K562 (cell line): ENCODE data around the gene CFAP20DC. TPM values are rescaled to one million over a fixed set of nuclear protein-coding genes. Genes with fewer than 3 reads are reported as not detected.

Source experiments
- ATAC-seq: fragments of 200-7000 bp; cut with Tn5 transposase; 3 replicates; pipeline ENCODE4 v1.9.1; 2020; ENCODE audit warnings: moderate library complexity
- BruUV-seq: library from RNA; stranded (reverse); fragments of 400-500 nt; replicated peaks from 2 replicates; lab custom pipeline; 2021; lab: Mats Ljungman, UMichigan
- CTCF ChIA-PET: fragments of 300-600 bp; formaldehyde crosslinking; extraction: SDS; loops from one replicate; lab custom pipeline; 2021; ENCODE audit warnings: low intra/inter-chr PET ratio; lab: Yijun Ruan, JAX
- POLR2A ChIA-PET: fragments of 300-600, 350-650 bp; sonication (Branson Sonifier 250); formaldehyde crosslinking; extraction: SDS; loops from one replicate; lab custom pipeline; 2021; ENCODE audit warnings: antibody characterized with exemption, inconsistent platforms; lab: Yijun Ruan, JAX
- DNase-seq, 4 experiments: peaks; one replicate each; pipeline versions ENCODE4 v3.0.0 to v3.0.0-alpha.2; 2011 to 2018; ENCODE audit warnings: low spot score in 3 of 4, mixed read lengths in 3 of 4; ENCODE audit errors: extremely low read depth in 1 of 4
- FAIRE-seq: peaks from 2 replicates; lab custom pipeline; 2011; peaks lifted over from hg19 to GRCh38; lab: Jason Lieb, UNC
- H2AFZ ChIP-seq: 2 replicates; pipeline ENCODE4 v1.6.0; 2011; ENCODE audit warnings: low read depth, low read length, control low read depth, inconsistent platforms
- H3K27ac ChIP-seq: fragments of 200-600 bp; 3 replicates; pipeline ENCODE4 v1.8.0; 2011; ENCODE audit warnings: low read depth, mild to moderate bottlenecking, control low read depth, inconsistent platforms, low read length, moderate library complexity, mixed read lengths; ENCODE audit errors: extremely low read depth
- H3K27me3 ChIP-seq, 2 experiments: fragments of 300-600 bp in 1 of 2; 2 replicates in 1 of 2; 3 replicates in 1 of 2; pipeline versions ENCODE4 v1.6.0 to v1.8.0; 2011; ENCODE audit warnings: inconsistent platforms in 2 of 2, low read length in 2 of 2, mild to moderate bottlenecking in 1 of 2, mixed read lengths in 1 of 2, moderate library complexity in 1 of 2; ENCODE audit not compliant: control insufficient read depth in 2 of 2, insufficient read depth in 2 of 2
- H3K36me3 ChIP-seq: fragments of 300-600 bp; 3 replicates; pipeline ENCODE4 v1.8.0; 2011; ENCODE audit warnings: mild to moderate bottlenecking, low read length, inconsistent platforms; ENCODE audit not compliant: control insufficient read depth, insufficient read depth
- H3K4me1 ChIP-seq, 2 experiments: fragments of 200-600 bp in 1 of 2; replicated peaks in 1 of 2; 2 replicates in 1 of 2; 3 replicates in 1 of 2; pipeline versions ENCODE4 v1.5.1 to v1.8.0; 2011; ENCODE audit warnings: inconsistent platforms in 2 of 2, low read length in 2 of 2, mild to moderate bottlenecking in 1 of 2, mixed read lengths in 1 of 2, moderate library complexity in 1 of 2; ENCODE audit not compliant: control insufficient read depth in 2 of 2, insufficient read depth in 2 of 2
- H3K4me2 ChIP-seq: 2 replicates; pipeline ENCODE4 v1.6.1; 2011; ENCODE audit warnings: low read length, control low read depth, inconsistent platforms, mixed read lengths; ENCODE audit not compliant: insufficient read depth
- H3K4me3 ChIP-seq: fragments of 200-600 bp; sonication (generic), shearing (Covaris generic); 2 replicates; pipeline ENCODE4 v1.5.1; 2016; ENCODE audit warnings: control low read depth, inconsistent platforms
- H3K79me2 ChIP-seq: fragments of 200-600 bp; 3 replicates; pipeline ENCODE4 v1.8.0; 2011; ENCODE audit warnings: low read length, inconsistent platforms; ENCODE audit not compliant: control insufficient read depth, insufficient read depth
- H3K9ac ChIP-seq, 2 experiments: 2 replicates each; pipeline versions ENCODE4 v1.6.0 to v1.6.1; 2011; ENCODE audit warnings: low read depth in 2 of 2, low read length in 2 of 2, control low read depth in 1 of 2, inconsistent platforms in 1 of 2, mild to moderate bottlenecking in 1 of 2, mixed read lengths in 1 of 2; ENCODE audit not compliant: insufficient read depth in 1 of 2
- H3K9me1 ChIP-seq: one replicate; pipeline ENCODE4 v1.6.0; 2011; ENCODE audit warnings: inconsistent platforms, mild to moderate bottlenecking, low read length, moderate library complexity; ENCODE audit not compliant: control insufficient read depth, insufficient read depth
- H3K9me3 ChIP-seq: replicated peaks from 2 replicates; pipeline ENCODE4 v1.5.1; 2011; ENCODE audit warnings: low read depth, low read length, inconsistent platforms; ENCODE audit not compliant: control insufficient read depth, insufficient read depth
- H4K20me1 ChIP-seq: replicated peaks from 2 replicates; pipeline ENCODE4 v1.6.1; 2011; ENCODE audit warnings: low read length, inconsistent platforms, mixed read lengths; ENCODE audit not compliant: control insufficient read depth, insufficient read depth
- KLF1 ChIP-seq: fragments of 450-650 bp; IDR thresholded peaks from 2 replicates; pipeline ENCODE4 v1.6.1; 2016; ENCODE audit warnings: missing genetic modification characterization, missing compliant biosample characterization
- MTA2 ChIP-seq: fragments of 450-650 bp; IDR thresholded peaks from 2 replicates; pipeline ENCODE4 v1.6.1; 2016; ENCODE audit warnings: low read depth
- PTTG1 ChIP-seq: fragments of 450-650 bp; IDR thresholded peaks from 2 replicates; pipeline ENCODE4 v1.6.1; 2016; ENCODE audit warnings: low read depth, mild to moderate bottlenecking, missing genetic modification characterization, missing compliant biosample characterization
- RBM14 ChIP-seq: fragments of 200-400 bp; formaldehyde crosslinking; IDR thresholded peaks from 2 replicates; pipeline ENCODE4 v1.6.1; 2018; ENCODE audit warnings: low read depth, mild to moderate bottlenecking, low read length, moderate library complexity, borderline replicate concordance; ENCODE audit not compliant: insufficient read depth
- U2AF2 ChIP-seq: fragments of 200-400 bp; formaldehyde crosslinking; optimal IDR thresholded peaks from 2 replicates; pipeline ENCODE3; 2017; ENCODE audit warnings: low read depth, mild to moderate bottlenecking, low read length
- WGBS: fragments of 100-300 bp; shearing (Covaris generic); methylation state at CpG from one replicate; pipeline ENCODE4 v1.1.6; 2016; ENCODE audit warnings: low coverage, mixed read lengths; ENCODE audit not compliant: insufficient coverage; ENCODE audit errors: missing lambda C conversion rate; 5-methylcytosine and 5-hydroxymethylcytosine counted together
- in situ Hi-C: fragments of 300-500 bp; cut with MboI; formaldehyde crosslinking; loops from 4 replicates; pipeline ENCODE4 v1.15.0; 2018; ENCODE audit warnings: inconsistent platforms, mixed read lengths
- intact Hi-C: fragments of 100-400 bp; cut with micrococcal nuclease; formaldehyde crosslinking; loops from 2 replicates; pipeline ENCODE4 v1.14.2; 2022
- polyA plus RNA-seq, 8 experiments: library from polyadenylated mRNA; depleted of rRNA in 4 of 8; stranded (reverse) in 5 of 8; unstranded in 3 of 8; fragments of >200 nt; fragmentation: Nextera tagmentation in 2 of 8; fragmentation: Illumina TruSeq in 1 of 8; extraction: Ambion mirVana in 2 of 8; extraction: Trizol in 1 of 8; gene quantifications; 2 replicates each; pipeline versions ENCODE4 v1.2.1 to v1.2.3, GENCODE V29; 2011 to 2014; ENCODE audit warnings: inconsistent platforms in 1 of 8, missing spikeins in 1 of 8
- total RNA-seq, 7 experiments: library from RNA; depleted of rRNA in 6 of 7; stranded (reverse); fragments of >200 nt in 6 of 7; fragmentation: Illumina TruSeq in 2 of 7; extraction: Trizol in 2 of 7; gene quantifications; 2 replicates each; pipeline versions ENCODE4 v1.2.1 to v1.2.3, GENCODE V29; 2011 to 2021; ENCODE audit warnings: low replicate concordance in 1 of 7
- TF ChIP-seq, protein P1 (sequence below): sonication (generic); formaldehyde crosslinking; IDR thresholded peaks from 2 replicates; pipeline ENCODE4 v1.8.1; 2023; ENCODE audit warnings: missing genetic modification reagents, mild to moderate bottlenecking, borderline replicate concordance
- TF ChIP-seq, protein P2 (sequence below): fragments of 450-650 bp; formaldehyde crosslinking; IDR thresholded peaks from 2 replicates; pipeline ENCODE4 v1.4.0; 2020; ENCODE audit warnings: mild to moderate bottlenecking, moderate library complexity

The CFAP20DC gene
- total and polyA plus RNA-seq, 9 of the 15 experiments (the other 6 are each of a cell fraction or from before 2014, with no cell fraction given): 1.6 to 5.9 (median 4.6) TPM

DNA sequence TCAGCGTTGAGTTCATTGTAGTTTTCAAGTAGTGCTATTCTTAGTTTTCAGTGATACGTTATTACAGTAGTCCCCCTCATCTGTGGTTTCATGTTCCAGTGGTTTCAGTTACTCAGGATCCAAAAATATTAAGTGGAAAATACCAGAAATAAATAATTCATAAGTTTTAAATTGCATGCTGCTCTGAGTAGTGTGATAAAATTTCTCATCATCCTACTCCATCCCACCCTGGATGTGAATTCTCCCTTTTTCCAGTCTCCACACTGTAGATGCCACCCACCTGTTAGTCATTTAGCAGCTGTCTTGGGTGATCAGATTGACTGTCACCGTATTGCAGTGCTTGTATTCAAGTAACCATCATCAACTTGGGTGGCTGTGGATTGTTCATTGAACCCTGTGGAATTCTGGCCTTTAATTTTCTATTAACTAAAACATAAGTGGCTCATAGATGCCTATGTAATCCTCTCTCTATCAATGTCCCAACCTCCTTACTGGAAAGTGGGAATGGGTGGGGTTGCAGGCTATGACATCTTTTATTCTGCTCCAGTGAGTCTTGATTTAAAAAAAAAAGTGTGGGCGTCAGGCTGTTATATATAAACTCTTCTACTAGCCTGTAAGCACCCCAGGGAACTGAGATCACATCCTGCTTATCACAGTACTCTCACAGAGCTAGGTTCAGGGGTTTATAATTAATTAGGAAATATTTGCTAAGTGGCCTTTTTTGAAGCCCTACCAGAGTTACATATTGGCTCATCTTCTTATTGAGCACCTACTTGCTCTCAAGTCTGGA is 97.5 kb downstream of the CFAP20DC start:
- H3K4me1 ChIP-seq: no peaks in the 10 kb centered on the region
- no peaks in the 10 kb centered on the region for H3K9me1 ChIP-seq
- no peak overlapping the region for H3K9ac ChIP-seq
- in situ Hi-C loops (no loop called here), intact Hi-C loops (no loop called here)
- WGBS: 0% methylated on average over 3 of the region's 4 CpGs
- ChIA-PET POLR2A (no interaction called here), CTCF (no interaction called here)
- FAIRE-seq (no peak), ATAC-seq (no peak), DNase-seq (no peak)
- H2AFZ ChIP-seq: no peak overlapping the region
- no peaks in the 10 kb centered on the region for H3K79me2 ChIP-seq
- H4K20me1 ChIP-seq: no peaks in the 10 kb centered on the region
- TF ChIP-seq KLF1 (tag) (no peak), U2AF2 (no peak), MTA2 (no peak), RBM14 (no peak), PTTG1 (tag) (no peak)
- TF ChIP-seq, protein P1, sequence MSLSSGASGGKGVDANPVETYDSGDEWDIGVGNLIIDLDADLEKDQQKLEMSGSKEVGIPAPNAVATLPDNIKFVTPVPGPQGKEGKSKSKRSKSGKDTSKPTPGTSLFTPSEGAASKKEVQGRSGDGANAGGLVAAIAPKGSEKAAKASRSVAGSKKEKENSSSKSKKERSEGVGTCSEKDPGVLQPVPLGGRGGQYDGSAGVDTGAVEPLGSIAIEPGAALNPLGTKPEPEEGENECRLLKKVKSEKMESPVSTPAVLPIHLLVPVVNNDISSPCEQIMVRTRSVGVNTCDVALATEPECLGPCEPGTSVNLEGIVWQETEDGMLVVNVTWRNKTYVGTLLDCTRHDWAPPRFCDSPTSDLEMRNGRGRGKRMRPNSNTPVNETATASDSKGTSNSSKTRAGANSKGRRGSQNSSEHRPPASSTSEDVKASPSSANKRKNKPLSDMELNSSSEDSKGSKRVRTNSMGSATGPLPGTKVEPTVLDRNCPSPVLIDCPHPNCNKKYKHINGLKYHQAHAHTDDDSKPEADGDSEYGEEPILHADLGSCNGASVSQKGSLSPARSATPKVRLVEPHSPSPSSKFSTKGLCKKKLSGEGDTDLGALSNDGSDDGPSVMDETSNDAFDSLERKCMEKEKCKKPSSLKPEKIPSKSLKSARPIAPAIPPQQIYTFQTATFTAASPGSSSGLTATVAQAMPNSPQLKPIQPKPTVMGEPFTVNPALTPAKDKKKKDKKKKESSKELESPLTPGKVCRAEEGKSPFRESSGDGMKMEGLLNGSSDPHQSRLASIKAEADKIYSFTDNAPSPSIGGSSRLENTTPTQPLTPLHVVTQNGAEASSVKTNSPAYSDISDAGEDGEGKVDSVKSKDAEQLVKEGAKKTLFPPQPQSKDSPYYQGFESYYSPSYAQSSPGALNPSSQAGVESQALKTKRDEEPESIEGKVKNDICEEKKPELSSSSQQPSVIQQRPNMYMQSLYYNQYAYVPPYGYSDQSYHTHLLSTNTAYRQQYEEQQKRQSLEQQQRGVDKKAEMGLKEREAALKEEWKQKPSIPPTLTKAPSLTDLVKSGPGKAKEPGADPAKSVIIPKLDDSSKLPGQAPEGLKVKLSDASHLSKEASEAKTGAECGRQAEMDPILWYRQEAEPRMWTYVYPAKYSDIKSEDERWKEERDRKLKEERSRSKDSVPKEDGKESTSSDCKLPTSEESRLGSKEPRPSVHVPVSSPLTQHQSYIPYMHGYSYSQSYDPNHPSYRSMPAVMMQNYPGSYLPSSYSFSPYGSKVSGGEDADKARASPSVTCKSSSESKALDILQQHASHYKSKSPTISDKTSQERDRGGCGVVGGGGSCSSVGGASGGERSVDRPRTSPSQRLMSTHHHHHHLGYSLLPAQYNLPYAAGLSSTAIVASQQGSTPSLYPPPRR (CRISPR knock-in tag): no peak
- TF ChIP-seq, protein P2, sequence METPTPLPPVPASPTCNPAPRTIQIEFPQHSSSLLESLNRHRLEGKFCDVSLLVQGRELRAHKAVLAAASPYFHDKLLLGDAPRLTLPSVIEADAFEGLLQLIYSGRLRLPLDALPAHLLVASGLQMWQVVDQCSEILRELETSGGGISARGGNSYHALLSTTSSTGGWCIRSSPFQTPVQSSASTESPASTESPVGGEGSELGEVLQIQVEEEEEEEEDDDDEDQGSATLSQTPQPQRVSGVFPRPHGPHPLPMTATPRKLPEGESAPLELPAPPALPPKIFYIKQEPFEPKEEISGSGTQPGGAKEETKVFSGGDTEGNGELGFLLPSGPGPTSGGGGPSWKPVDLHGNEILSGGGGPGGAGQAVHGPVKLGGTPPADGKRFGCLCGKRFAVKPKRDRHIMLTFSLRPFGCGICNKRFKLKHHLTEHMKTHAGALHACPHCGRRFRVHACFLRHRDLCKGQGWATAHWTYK (CRISPR knock-in tag): no peak
- no TSS peak for BruUV-seq
- H3K27ac ChIP-seq: no peak overlapping the region
- no peak overlapping the region for H3K4me2 ChIP-seq
- H3K4me3 ChIP-seq: no peak overlapping the region
- H3K36me3 ChIP-seq: no peaks in the 10 kb centered on the region
- no peaks in the 10 kb centered on the region for H3K27me3 ChIP-seq
- H3K9me3 ChIP-seq: no peaks in the 10 kb centered on the region
